Raji (cell line): ENCODE data around the gene SLC6A3.

ENCODE experiments used
- POLR2A ChIP-seq: IDR thresholded peaks from 2 replicates; pipeline ENCODE4 v1.6.1; 2011; ENCODE audit warnings: low read depth, low read length, control low read depth; ENCODE audit not compliant: insufficient read depth

The SLC6A3 gene

GRCh38 chr5:1354576-1354975 lies 90.7 kb downstream of the SLC6A3 start:
- no peak for TF ChIP-seq POLR2A

DNA sequence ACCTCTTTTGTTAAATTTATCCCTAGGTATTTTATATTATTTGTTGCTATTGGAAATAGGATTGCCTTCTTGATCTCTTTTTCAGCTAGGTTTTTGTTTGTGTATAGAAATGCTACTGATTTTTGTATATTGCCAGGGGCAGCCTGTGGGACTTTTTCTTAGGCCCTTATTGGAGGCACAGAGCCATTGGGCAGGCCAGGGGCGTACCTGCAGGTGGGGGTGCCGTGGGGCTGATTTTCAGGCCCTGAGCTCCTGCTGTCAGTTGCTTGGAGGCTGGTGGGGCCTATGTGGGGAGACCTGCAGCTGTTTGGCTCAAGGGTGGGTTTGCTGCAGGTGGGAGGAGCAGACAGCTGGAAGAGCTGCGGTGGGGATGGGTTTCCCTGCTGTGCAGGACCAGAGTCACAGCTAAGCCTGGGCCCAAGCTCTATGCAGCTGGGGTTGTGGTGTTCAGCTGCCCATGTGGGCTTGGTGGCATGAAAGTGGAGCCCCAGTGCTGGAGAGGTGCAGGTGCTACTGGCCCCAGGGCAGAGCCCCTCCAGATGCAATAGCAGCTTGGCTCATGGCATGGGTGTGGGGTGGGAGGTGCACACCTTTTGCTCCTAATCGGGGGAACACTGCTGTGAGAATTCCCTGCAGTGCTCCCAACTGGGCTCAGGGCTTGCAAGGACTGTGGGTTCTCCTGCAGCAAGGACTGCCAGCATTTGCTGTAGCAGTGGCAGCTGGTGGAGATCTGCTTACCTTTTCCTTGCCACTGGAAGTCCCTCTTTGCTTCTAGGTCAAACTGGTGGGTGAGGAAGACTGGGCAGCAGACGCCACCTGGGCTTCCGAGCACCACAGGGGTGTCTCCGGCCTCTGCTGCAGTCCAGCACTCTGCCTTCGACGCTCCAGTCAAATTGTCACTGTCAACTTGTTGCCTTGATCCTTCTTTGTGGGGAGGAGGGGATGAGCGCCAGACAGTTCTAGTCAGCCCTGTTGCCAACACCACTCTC lies 92.7 kb downstream of the SLC6A3 start:
- no peak for TF ChIP-seq POLR2A

DNA sequence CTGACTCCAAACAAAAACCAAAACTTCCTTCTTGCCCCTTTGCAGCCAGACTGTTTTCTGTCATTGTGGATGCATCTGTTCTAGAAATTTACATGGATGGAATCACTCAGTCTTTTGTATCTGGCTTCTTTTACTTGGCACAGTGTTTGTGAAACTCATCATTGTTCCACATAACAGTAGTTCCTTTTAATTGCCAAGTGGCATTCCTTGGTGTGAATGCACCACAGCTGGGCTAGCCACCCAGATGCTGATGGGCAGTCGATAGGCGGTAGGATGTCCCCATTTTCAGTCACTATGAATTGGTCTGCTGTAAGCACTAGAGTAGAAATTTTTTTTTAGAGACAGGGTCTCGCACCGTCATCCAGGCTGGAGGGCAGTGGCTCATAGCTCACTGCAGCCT lies 94.1 kb downstream of the SLC6A3 start:
- no peak for TF ChIP-seq POLR2A

DNA sequence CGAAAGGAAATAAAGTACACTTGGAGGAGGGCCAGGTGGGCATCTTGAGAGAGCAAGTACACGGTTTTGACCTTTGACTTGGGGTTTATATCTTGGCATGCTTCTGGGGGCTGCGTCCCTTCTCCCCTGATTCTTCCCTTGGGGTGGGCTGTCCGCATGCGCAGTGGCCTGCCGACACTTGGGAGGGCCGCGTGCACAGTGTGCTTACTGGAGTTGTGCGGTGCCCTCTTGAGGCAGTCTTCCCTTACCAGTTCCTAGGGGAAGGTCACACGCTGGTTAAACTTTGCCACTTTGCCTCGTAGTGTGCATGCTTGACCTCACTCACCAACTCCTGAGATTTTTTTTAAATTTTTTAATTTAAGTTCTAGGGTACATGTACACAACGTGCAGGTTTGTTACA lies 96.0 kb downstream of the SLC6A3 start:
- no peak for TF ChIP-seq POLR2A

DNA sequence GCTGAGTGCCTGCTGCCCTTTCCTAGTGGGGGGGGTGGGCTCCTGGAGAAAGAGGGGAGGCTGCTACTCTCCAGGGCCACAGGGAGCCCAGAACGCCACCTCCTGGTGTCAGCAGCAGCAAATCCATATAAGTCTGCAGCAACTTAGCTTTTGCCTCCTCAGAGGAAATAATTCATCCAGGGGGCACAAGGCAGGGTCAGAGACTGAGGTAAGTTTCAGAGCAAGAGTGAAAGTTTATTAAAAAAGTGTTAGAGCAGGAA lies 96.3 kb downstream of the SLC6A3 start:
- no peak for TF ChIP-seq POLR2A

DNA sequence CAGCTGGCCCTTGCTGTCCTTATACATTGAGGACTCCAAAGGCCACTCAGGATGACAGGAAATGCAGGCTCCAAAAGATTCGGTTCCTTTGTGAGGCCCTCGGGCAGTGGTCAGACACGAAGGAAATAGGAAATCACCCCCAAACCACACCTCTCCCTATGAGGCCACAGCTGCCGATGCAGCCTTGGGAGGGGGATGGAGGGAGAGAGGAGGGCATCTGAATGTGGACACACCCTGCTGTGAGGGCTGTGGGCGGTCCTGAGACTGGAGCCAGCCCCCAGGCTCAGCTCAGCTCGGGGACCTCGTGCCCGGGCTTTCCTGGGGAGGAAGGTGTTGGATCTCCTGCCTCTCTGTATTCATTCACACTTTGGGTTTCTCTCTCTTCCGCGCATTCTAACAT lies 97.7 kb downstream of the SLC6A3 start:
- TF ChIP-seq POLR2A = no peak

DNA sequence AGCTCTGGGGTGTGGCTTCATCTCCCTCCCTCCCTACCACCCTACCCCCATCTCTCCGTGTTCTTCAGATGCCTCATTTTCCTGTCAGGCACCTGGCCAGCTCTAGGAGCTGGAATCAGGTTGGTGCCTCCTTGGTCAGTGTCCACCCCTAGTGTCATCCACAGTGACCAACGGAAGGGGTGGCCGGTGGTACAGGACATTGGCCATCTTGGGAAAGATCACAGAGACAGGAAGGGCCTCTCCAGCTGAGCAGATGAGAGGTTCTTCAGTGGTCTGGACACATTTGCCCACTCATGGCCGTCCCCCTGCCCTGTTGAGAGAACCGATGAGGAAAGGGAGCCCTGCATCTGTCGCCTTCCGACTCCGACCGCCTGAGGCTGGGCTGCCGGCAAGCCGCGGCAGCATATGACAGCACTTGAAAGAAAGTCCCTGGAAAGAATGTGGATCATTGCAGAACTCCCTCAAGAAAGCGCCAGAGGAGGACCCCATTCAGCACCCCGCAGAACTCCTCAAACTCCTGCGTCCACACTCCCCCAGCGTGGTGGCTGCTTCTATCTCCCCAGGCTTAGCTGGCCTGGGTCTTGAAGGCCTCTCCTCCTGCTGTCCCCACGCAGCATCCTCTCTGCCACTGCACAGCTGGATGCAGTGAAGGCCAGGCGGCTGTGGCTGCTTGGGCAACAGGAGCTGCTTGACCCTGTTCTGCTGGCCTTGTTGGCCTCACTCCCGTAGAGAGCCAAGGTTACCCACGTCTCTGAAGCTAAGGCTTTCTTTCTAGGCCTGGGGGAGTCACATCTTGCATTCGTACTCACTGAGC lies 98.4 kb downstream of the SLC6A3 start:
- no peak for TF ChIP-seq POLR2A

DNA sequence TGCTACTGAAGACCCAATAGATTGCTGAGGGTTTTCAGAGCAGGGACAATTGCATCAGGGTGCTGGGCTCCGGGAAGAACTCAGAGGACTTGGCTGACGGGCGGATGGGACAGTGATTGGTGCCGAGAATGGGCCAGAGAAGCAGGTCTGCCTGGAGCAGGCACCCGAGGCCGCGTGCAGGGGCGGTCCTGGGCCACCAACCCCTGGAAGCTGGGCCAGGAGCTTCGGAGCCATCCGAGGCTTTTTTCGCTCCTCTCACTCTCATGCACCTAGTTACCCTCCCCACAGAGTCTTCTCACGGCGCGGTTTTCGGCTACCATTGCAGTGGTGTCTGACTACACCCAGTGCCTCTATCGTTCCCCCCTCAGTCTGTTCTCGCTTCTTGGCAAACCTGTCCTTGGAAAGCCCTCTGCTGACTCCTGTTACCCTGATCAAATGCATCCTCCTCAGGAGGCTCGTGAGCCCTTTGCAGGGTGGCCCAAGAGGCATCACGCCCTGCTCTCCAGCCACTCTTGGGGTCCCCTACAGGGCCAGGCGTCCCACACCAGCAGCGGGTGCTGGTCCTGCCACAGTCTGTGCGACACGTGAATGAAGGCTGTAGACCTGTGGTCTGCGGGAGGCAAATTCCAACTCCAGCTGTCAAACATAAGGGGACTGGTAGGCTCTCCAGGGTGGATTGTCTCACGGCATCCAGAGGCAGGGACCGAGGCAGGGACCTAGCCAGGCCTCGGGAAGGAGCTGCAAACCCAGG lies 99.2 kb downstream of the SLC6A3 start:
- 0 out of 2 replicates have a peak, but pooled peaks have one; percentile 21 for TF ChIP-seq POLR2A

GRCh38 chr5:1344975-1345838 lies 100.0 kb downstream of the SLC6A3 start, which contains the start of gene CLPTM1L:
CLPTM1L (minus strand) TSS chr5:1345099; CDS start chr5:1344841, 258 bp downstream.
- peak; percentile 69 for TF ChIP-seq POLR2A

DNA sequence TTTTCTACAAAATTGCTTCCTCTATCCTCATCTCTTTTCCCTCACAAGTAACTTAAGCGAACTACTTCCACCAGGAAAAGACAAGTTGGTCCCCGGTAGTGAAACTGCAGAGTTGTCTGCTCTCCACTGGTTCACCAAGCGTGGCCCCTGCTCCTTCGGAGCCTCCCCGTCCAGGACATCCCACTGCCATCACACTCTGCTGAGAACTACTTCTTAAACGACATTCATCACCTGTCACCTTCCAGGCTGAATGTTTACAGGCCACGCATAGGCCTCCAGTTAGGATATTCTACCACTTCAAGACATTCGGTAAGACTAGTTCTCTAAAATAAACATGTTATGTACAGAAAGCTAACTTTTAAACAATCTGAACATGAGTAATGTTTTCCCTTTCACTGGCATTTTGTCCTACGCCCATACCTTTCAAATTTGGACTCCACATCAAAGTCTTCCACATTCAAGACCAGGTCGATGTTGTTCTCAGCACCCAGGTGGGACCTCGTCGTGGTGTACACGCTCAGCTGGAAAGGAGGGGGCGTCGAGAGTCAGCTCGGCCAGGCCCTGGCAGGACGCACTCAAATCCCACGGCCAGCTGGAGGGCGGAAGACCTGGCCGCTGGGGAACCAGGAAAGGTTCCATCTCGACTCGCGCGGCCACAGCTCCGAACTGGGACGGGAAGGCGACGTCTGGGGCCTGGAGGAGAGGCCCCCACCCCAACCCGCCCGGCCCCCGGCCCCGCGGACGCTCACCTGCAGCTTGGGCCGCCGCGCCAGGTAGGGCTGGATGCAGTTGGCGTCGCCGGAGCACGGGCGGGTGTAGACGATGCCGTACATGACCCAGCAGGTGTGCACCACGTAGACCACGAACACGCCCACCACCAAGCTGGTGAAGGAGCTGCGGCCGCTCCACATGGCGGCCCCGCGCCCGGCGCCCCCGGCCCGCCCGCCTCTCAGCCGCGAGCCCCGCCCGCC lies 101.0 kb downstream of the SLC6A3 start:
- TF ChIP-seq POLR2A = no peak

DNA sequence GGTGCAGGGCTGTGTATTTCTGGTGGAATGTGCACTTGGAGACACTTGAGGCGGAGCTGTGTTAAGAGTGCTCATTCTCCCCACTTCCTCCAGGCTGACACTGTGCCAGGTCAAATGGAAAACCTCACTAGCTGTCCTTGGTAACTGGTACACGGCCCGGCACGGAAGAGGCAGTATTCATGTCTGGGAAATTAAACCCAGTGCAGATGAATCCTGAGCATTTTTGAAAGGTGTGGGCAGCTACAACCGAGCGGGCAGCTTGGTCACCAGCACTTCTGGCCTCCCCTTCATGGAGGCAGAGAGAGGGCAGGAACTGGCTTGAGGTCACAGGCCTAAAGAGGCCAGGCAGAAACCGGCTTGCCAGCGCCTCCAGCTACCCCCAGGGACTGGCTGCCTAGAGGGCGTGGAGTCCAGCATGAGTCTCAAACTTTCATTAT lies 101.9 kb downstream of the SLC6A3 start:
- TF ChIP-seq POLR2A = no peak
